ENCODE results near the gene PNPLA2. TPM values are rescaled to one million over a fixed set of nuclear protein-coding genes. Genes with fewer than 3 reads are reported as not detected.

The PNPLA2 gene
- total RNA-seq, 2 experiments from 2014 or later, result 29.7 to 32.0 TPM

GRCh38 chr11:796565-797295 is 22.0 kb upstream of the PNPLA2 start:
- no peak for TF ChIP-seq CTCF (IDR thresholded peaks at IDR 0.05)
- intact Hi-C loops (cut with micrococcal nuclease), result no loop called here
- POLR2A ChIA-PET, result interaction anchor here (0.7 to 2.8 kb wide), 13 partner anchors 9 to 261 kb away, joined by 3 to 14 read pairs (median 3); partner anchors contain the start of genes PNPLA2, POLR2L, RPLP2 and TSPAN4

GRCh38 chr11:797296-798092 is 21.2 kb upstream of the PNPLA2 start:
- no peak for TF ChIP-seq CTCF (IDR thresholded peaks at IDR 0.05)
- POLR2A ChIA-PET, result interaction anchor here (0.7 to 1.8 kb wide), 9 partner anchors 9 to 261 kb away, joined by 3 to 14 read pairs (median 4); partner anchors contain the start of genes PNPLA2, POLR2L, RPLP2 and TSPAN4
- no peaks in the 10 kb centered on the region for H3K9me3 Mint-ChIP-seq
- peak overlapping the region; percentile 80 for H3K27ac Mint-ChIP-seq
- H3K4me1 Mint-ChIP-seq (ENCODE audit: low read depth), result peaks cover 14% of the 10 kb centered on the region
- DNase-seq (peak; percentile 93), ATAC-seq (peak; percentile 62)
- no peaks in the 10 kb centered on the region for H3K27me3 Mint-ChIP-seq
- H3K4me3 Mint-ChIP-seq, result peak overlapping the region; percentile 77
- intact Hi-C loops (cut with micrococcal nuclease), result no loop called here
- CTCF ChIA-PET, result interaction anchor here (0.7 to 2.3 kb wide), 5 partner anchors 12 to 279 kb away, joined by 3 to 7 read pairs (median 3); partner anchors contain the start of gene RPLP2
- H3K36me3 Mint-ChIP-seq (ENCODE audit: low read depth), result peaks cover 9% of the 10 kb centered on the region

More at GRCh38 chr11:796565-797295, 22.0 kb upstream of the PNPLA2 start:
- no peak for ATAC-seq
- CTCF ChIA-PET, result interaction anchor here (0.7 to 2.3 kb wide), 8 partner anchors 11 to 279 kb away, joined by 3 to 7 read pairs (median 3); partner anchors contain the start of gene RPLP2
- Mint-ChIP-seq H3K27me3 (no peaks in the 10 kb centered on the region), H3K27ac (peak overlapping the region; percentile 80), H3K4me3 (peak overlapping the region; percentile 77), H3K36me3 (ENCODE audit: low read depth) (peaks cover 11% of the 10 kb centered on the region), H3K9me3 (no peaks in the 10 kb centered on the region), H3K4me1 (ENCODE audit: low read depth) (peaks cover 14% of the 10 kb centered on the region)
- DNase-seq, result no peak

GRCh38 chr11:798093-798713 is 20.5 kb upstream of the PNPLA2 start, which contains the start of gene SLC25A22:
Gene SLC25A22 (minus strand): TSS chr11:798281. CDS start chr11:795006, 3,275 bp downstream.
- Mint-ChIP-seq H3K27ac (peak within 1 kb of the TSS; percentile 80), H3K36me3 (ENCODE audit: low read depth) (peaks cover 9% of the 10 kb centered on the region), H3K4me3 (peak within 1 kb of the TSS; percentile 77), H3K4me1 (ENCODE audit: low read depth) (peaks cover 14% of the 10 kb centered on the region), H3K9me3 (no peaks in the 10 kb centered on the region), H3K27me3 (no peaks in the 10 kb centered on the region)
- ChIA-PET POLR2A (interaction anchor here (0.7 to 1.5 kb wide), 4 partner anchors 12 to 23 kb away, joined by 4 to 8 read pairs (median 4); partner anchors contain the start of gene RPLP2), CTCF (interaction anchor here (2.3 kb wide), 1 partner anchor 11 kb away, joined by 7 read pairs; the partner anchor contains the start of gene RPLP2)
- DNase-seq (peak; percentile 87), ATAC-seq (peak; percentile 64)
- TF ChIP-seq CTCF (IDR thresholded peaks at IDR 0.05), result peak; percentile 89
- intact Hi-C loops (cut with micrococcal nuclease), result no loop called here

- intact Hi-C loops (cut with micrococcal nuclease), result no loop called here
- TF ChIP-seq CTCF (IDR thresholded peaks at IDR 0.05), result no peak
- CTCF ChIA-PET, result no interaction called here
- Mint-ChIP-seq H3K4me3 (no peak overlapping the region), H3K4me1 (ENCODE audit: low read depth) (peaks cover 12% of the 10 kb centered on the region), H3K9me3 (no peaks in the 10 kb centered on the region), H3K27me3 (no peaks in the 10 kb centered on the region), H3K36me3 (ENCODE audit: low read depth) (peaks cover 2% of the 10 kb centered on the region), H3K27ac (no peak overlapping the region)
- DNase-seq (no peak), ATAC-seq (no peak)
- POLR2A ChIA-PET, result interaction anchor here (0.7 to 1.8 kb wide), 6 partner anchors 8 to 14 kb away, joined by 3 to 9 read pairs (median 4); partner anchors contain the start of gene RPLP2
Measured at GRCh38 chr11:799641-800316, 18.9 kb upstream of the PNPLA2 start.

Data from activated CD8-positive, alpha-beta T cell treated with anti-CD3 and anti-CD28 coated beads for 36 hours (primary cell).